ENCODE data around the gene EIF1AD.

EIF1AD gene

GRCh38 chr11:65965986-65966762 is 35.8 kb downstream of the EIF1AD start:
- no peak for ATAC-seq
- TF ChIP-seq PATZ1 (CRISPR knock-in tag; IDR thresholded peaks at IDR 0.05; ENCODE audit: borderline replicate concordance) (no peak), TCF4 (CRISPR knock-in tag; IDR thresholded peaks at IDR 0.05; ENCODE audit: borderline replicate concordance) (no peak), ESRRG (CRISPR knock-in tag; IDR thresholded peaks at IDR 0.05) (no peak), TOX (CRISPR knock-in tag; IDR thresholded peaks at IDR 0.05; ENCODE audit: borderline replicate concordance) (no peak), ZNF8 (CRISPR knock-in tag; IDR thresholded peaks at IDR 0.05) (no peak)

DNA sequence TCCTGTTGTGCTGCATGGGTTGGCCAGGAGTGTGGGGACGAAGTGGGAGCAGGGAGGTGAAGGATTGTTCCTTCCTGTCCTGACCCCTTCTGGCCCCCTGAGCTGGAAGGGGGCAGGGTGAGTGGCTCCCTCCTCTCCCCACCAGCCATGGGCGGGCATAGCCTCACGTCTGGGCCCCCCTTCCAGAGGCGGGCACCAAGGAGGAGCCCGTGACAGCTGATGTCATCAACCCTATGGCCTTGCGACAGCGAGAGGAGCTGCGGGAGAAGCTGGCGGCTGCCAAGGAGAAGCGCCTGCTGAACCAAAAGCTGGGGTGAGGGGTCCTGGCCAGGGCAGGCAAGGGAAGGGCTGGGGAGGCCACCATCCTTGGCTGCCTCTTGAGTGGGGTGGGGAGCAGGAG is 37.1 kb downstream of the EIF1AD start:
- ATAC-seq: no peak
- TF ChIP-seq SNAI2 (CRISPR knock-in tag; IDR thresholded peaks at IDR 0.05): no peak
- no peak for TF ChIP-seq PPARA (CRISPR knock-in tag; IDR thresholded peaks at IDR 0.05; ENCODE audit: borderline replicate concordance)

GRCh38 chr11:65962141-65962564 is 39.8 kb downstream of the EIF1AD start:
- TF ChIP-seq BACH2 (CRISPR knock-in tag; IDR thresholded peaks at IDR 0.05; ENCODE audit: borderline replicate concordance) (no peak), RARB (CRISPR knock-in tag; IDR thresholded peaks at IDR 0.05) (no peak), ARNTL (CRISPR knock-in tag; IDR thresholded peaks at IDR 0.05; ENCODE audit: borderline replicate concordance, low read depth) (no peak), POU6F1 (CRISPR knock-in tag; IDR thresholded peaks at IDR 0.05; ENCODE audit: borderline replicate concordance, low read depth) (no peak)
- TF ChIP-seq, protein P1, sequence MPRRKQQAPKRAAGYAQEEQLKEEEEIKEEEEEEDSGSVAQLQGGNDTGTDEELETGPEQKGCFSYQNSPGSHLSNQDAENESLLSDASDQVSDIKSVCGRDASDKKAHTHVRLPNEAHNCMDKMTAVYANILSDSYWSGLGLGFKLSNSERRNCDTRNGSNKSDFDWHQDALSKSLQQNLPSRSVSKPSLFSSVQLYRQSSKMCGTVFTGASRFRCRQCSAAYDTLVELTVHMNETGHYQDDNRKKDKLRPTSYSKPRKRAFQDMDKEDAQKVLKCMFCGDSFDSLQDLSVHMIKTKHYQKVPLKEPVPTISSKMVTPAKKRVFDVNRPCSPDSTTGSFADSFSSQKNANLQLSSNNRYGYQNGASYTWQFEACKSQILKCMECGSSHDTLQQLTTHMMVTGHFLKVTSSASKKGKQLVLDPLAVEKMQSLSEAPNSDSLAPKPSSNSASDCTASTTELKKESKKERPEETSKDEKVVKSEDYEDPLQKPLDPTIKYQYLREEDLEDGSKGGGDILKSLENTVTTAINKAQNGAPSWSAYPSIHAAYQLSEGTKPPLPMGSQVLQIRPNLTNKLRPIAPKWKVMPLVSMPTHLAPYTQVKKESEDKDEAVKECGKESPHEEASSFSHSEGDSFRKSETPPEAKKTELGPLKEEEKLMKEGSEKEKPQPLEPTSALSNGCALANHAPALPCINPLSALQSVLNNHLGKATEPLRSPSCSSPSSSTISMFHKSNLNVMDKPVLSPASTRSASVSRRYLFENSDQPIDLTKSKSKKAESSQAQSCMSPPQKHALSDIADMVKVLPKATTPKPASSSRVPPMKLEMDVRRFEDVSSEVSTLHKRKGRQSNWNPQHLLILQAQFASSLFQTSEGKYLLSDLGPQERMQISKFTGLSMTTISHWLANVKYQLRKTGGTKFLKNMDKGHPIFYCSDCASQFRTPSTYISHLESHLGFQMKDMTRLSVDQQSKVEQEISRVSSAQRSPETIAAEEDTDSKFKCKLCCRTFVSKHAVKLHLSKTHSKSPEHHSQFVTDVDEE (CRISPR knock-in tag; IDR thresholded peaks at IDR 0.05): no peak
- ATAC-seq: peak; percentile 35

GRCh38 chr11:65961267-65962140 is 40.5 kb downstream of the EIF1AD start, which contains the start of gene SART1:
Gene SART1 (plus strand): TSS chr11:65961734. CDS start chr11:65961781, 47 bp downstream.
- peak; percentile 96 for ATAC-seq
- TF ChIP-seq ZNF565 (CRISPR knock-in tag; conservative IDR thresholded peaks at IDR 0.05; ENCODE audit: low read depth) (no peak), CSRNP3 (CRISPR knock-in tag; IDR thresholded peaks at IDR 0.05) (no peak), ZFP30 (CRISPR knock-in tag; IDR thresholded peaks at IDR 0.05) (no peak), TOX (CRISPR knock-in tag; IDR thresholded peaks at IDR 0.05; ENCODE audit: borderline replicate concordance) (no peak), ZNF8 (CRISPR knock-in tag; IDR thresholded peaks at IDR 0.05) (0 out of 2 replicates have a peak, but pooled peaks have one; percentile 15)

- ATAC-seq: peak; percentile 20
- no peak for TF ChIP-seq ZNF70 (CRISPR knock-in tag; IDR thresholded peaks at IDR 0.05)
- no peak for TF ChIP-seq SNAI2 (CRISPR knock-in tag; IDR thresholded peaks at IDR 0.05)
- TF ChIP-seq POU6F1 (CRISPR knock-in tag; IDR thresholded peaks at IDR 0.05; ENCODE audit: borderline replicate concordance, low read depth): no peak
- no peak for TF ChIP-seq PATZ1 (CRISPR knock-in tag; IDR thresholded peaks at IDR 0.05; ENCODE audit: borderline replicate concordance)
- no peak for TF ChIP-seq ZFP3 (CRISPR knock-in tag; IDR thresholded peaks at IDR 0.05)
- no peak for TF ChIP-seq CREB5 (CRISPR knock-in tag; IDR thresholded peaks at IDR 0.05; ENCODE audit: low read depth)
- TF ChIP-seq GLIS3 (CRISPR knock-in tag; IDR thresholded peaks at IDR 0.05): no peak
Observed at GRCh38 chr11:65960824-65961266, 41.1 kb downstream of the EIF1AD start.

All from SK-N-SH treated with all-trans-retinoic acid at 6 μM for 48 hours (cell line).